GM19455 (cell line): ENCODE results near the gene IRGQ.
A peak's percentile ranks its signal among the peaks of the same experiment; 100 is the strongest.
"Not testable (repeated sequence)": the region's sequence is repeated elsewhere in the genome, so short reads cannot be mapped to it uniquely, and the experiment has no call there.

Experiments
- ATAC-seq: cut with Tn5 transposase; IDR thresholded peaks from one replicate; pipeline ENCODE4 v1.9.1; 2021; ENCODE audit not compliant: unreplicated experiment

IRGQ gene

GRCh38 chr19:43598445-43599240 lies 2.7 kb upstream of the IRGQ start:
- ATAC-seq: no peak

DNA sequence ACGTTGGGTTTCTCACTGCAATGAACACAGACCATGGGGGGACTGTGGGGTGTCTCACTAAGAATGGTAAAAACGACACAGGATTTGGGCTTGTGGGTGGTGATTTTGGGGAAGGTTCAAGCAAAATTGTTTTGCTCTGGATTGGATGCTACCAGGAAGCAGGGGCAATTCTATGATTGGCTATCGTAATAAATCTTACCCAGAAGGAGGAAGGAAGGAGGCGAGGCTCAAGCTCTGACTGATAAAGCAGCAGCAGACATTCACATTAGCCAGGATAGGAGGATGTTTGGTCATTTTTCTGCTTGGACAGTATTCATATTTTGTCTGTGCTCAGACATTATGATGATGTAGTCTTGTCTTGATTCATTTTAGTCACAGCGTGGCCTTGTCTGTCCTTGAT lies 1.9 kb upstream of the IRGQ start:
- no peak for ATAC-seq

- ATAC-seq: no peak
These were observed 1.0 kb upstream of the IRGQ start for GRCh38 chr19:43596842-43597461.

- no peak for ATAC-seq
These were observed 332 bp downstream of the IRGQ start for GRCh38 chr19:43595605-43595998.

DNA sequence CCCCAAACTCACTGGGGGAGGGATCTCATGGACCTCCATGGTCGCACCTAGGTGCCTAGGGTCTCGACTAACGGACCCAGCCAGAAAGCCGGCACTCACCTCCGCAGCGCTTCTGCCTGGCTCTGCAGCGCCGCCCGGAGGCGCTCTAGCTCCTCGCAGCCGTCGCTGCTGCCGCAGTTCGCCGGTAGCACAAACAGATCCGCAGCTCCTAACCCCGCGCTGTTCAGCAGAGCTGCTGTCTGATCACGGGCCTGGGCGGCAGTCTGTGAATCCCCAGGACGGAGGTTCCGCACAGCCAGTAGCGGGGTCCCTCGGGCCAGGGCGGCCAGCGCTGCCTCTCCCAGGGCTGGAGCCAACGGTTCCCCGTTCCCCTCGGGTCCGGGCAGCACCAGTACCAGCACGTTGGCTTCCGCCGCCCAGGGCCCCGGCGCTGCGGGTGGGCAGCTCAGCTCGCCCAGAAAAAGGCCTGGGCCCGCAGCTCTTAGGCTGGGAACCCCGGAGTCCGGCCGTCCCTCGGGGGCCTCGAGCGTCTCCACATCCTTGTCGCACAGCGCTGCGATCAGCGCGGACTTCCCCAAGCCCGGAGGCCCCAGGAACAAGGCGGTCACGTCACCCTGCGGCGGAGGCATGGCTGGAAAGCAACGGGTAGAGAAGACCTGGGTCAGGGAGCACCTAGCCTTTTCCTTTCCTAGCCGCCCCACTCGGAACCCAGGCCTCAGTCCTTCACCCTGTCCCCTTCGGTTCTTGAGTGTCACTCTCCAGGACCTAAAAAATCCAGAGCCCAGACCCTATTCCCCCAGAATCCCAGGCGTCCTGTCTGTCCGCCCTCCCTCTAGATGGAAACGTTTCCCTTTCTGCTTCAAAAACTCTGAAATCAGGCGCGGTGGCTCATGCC lies 977 bp downstream of the IRGQ start:
- no peak for ATAC-seq

GRCh38 chr19:43594081-43594697 lies 1.7 kb downstream of the IRGQ start:
- ATAC-seq: no peak

DNA sequence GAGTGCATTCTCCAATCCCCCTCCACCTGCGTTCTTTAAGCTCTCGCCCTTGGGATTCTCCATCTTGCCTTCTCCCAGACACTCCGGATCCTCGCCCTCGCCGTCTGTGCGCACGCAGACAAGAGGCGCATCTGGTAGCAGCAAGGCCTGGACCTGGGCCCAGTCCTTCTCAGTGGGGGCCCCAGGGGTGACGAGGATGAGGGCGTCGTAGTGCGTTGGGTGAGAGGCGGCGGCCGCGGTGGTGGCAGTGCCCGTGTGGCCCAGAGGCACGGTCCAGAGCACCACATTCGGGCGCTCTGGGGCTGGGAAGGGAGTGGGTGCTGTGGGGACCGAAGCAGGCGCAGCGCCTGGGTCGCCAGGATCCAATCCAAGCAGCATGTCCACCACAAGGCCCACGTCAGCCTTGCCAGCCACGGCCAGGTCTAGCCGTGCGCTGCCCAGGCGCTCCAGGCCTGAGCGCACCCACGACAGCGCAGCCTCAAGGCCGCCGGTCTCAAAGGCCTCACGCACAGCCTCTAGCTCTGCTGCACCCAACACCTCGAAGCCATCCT lies 3.1 kb downstream of the IRGQ start:
- ATAC-seq: no peak

DNA sequence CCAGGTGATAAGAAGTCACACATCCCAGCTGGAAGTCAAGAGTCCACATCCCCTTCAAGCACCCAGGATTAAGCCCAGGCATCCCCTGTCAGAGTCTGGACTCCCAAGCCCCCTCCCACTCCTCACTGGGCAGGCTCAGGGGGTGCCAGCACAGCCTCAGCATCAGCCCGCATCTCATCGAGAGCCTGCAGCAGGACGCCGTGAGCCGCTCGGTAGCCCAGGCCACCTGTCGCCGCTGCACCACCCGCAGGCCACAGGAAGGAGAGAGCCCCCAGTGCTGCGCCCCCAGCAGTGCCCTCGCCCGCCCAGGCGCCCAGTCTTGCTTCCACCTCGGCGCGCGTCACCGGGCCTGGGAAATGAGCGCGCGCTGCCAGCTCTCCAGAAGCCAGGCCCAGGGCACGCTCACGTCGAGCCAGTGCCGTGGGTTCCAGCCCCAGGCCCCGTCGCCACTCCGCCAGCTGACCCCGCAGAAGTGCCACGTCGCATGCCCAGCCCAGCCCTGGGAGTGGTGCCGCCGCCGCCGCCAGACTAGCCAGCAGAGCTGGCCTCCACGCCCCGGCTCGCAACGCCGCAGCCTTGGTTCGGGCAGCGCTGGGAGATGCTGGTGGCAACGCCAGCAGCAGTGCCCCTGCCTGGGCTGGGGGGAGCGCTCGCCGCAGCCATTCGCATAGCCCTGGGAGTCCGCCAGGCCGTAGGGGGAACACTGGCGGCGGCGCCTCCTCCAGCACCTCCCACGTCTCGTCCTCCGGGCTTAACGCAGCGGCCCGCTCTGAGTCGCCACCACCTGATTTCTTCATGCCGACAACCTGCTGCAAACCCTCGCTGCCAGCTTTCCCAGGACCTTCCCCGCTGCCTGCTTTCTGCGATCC lies 3.8 kb downstream of the IRGQ start:
- no peak for ATAC-seq

GRCh38 chr19:43589678-43590077 lies 6.3 kb downstream of the IRGQ start:
- no peak for ATAC-seq

DNA sequence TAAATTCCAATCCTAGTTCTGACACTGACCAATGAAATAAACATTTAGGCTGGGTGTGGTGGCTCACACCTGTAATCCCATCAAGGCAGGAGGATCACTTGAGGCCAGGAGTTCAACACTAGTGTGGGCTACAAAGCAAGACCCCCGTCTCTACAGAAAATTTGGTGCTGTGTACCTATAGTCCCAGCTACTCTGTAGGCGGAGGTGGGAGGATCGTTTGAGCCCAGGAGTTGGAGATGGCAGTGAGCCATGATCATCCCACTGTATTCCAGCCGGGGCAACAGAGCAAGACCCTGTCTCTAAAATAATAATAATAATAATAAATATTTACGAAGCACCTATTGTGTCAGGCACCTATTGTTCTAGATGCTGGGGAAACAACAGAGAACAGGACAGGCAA lies 6.7 kb downstream of the IRGQ start:
- ATAC-seq: no peak

- not testable (repeated sequence) for ATAC-seq
These were observed 8.9 kb downstream of the IRGQ start for GRCh38 chr19:43587029-43587428.

DNA sequence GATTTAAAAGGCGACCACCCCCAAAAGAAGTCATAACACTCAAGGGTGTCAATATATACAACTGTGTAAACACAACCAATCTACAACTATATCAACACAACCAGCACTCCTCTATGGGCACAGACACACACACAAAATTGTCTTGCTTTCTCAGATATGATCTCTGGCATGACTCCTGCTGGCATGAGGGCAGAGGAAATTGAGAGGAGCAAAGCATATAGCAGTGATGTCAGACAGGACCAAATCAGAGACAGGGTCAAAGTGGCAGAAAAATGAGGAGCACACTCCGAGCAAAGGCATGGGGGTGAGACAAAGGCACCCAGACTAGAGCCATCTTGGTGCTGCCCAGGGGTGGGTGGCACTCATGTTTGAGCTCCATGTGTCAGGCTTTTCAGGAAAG lies 9.6 kb downstream of the IRGQ start:
- ATAC-seq: no peak

- ATAC-seq: no peak
These were observed 11.4 kb downstream of the IRGQ start for GRCh38 chr19:43584484-43584883.

DNA sequence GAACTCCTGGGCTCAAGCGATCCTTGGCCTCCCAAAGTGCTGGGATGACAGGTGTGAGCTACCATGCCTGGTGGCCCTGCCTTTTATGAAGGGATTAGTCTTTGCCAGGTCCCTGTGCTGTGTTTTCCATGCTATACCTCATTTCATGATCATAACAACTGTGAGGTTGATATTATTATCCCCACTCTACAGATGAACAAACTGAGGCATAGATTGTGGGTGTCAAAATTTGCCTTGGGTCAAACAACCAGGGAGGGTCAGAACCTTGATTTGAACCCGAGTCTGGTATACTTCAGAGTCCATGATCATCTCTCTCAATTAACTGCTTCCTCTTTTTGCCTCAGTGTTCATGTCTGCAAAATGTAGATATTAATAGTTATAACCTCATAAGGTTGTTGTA lies 13.4 kb downstream of the IRGQ start:
- ATAC-seq: no peak

DNA sequence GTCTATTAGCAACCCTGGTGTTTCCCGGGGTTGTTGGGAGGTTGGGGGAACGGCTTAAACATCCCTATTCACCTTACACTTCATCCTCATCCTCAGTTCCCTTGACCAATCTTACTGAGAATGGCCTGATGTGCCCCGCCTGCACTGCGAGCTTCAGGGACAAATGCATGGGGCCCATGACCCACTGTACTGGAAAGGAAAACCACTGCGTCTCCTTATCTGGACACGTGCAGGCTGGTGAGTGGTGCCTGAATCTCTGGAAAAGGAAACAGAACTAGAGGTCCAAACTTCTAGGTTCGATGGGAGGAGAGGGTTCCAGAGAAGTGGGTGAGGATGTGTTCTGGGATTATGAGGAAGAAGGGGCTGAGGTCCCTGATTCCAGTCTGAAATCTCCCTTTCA lies 14.5 kb downstream of the IRGQ start:
- no peak for ATAC-seq

DNA sequence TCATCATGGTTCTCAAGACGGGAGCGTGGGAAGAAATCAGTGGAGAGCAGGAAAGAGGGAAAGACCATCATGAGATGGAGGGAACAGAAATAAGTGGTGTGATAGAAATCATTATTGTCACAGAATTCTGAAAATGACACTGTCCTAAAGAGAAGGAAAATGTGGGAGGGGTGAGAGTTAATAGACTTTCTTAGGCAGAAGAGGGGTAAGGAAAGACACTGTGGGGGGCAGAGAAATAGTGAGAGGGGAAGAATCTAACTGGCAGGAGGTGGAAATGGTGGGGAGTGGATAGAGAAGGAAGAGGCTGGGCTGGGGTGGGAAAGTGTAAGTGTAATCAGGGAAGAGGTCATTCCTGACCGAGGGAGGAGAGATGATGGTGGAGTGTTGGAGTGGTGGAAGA lies 17.1 kb downstream of the IRGQ start:
- ATAC-seq: no peak

- ATAC-seq: peak; percentile 3
These were observed 19.7 kb downstream of the IRGQ start for GRCh38 chr19:43575955-43576878.

DNA sequence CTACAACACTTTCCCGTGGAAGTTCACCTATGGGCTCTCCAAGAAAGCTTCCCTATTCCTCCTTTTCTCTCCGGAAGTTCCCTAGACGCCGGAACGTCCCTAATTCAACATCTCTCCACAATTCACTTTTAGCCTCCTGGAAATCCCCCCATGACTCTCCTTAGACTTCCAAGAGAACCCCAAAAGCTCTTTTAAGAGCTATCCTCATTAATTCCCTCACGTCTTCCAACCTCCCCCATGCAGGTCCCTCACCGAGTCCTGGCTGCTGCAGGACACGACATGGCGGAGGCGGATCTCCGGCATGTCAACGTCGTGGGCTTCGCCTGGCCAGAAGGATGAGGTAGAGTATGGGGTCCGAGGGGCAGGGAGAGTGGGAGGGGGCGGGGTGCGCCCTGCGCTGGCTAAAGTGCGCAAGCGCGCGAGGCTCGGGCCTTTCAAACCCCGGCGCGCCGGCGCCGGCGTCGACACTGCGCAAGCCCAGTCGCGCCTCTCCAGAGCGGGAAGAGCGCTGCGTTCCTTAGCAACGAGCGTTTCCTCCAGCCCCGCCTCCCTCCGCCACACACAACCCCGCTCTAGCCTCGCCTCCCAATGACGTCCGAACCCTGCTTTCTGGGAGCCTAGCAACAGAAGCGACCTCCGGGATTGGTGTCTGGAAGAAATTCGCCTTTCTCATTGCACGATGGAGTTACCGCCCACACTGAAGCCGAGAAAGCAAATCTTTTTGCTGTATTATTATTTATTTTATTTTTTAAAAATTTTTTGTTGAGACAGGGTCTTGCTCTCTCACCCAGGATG lies 20.6 kb downstream of the IRGQ start, which contains the start of the genes PINLYP and XRCC1:
PINLYP (plus strand) TSS at position 646 of the 795 bp plus-strand sequence. CDS start 1,391 bp downstream, outside the sequence.
XRCC1 (minus strand) TSS at position 372 of the 795 bp plus-strand sequence; CDS start at position 303, 69 bp downstream.
- peak; percentile 95 for ATAC-seq
